HepG2 (cell line): ENCODE measurements around the gene ACOT6. TPM values are rescaled to one million over a fixed set of nuclear protein-coding genes. Genes with fewer than 3 reads are reported as not detected.

ENCODE experiments used
- CAMTA2 ChIP-seq: sonication (generic); formaldehyde crosslinking; IDR thresholded peaks from 2 replicates; pipeline ENCODE4 v1.4.0; 2020; ENCODE audit warnings: mild to moderate bottlenecking, missing genetic modification reagents, borderline replicate concordance
- EEA1 ChIP-seq: sonication (generic); formaldehyde crosslinking; IDR thresholded peaks from 2 replicates; pipeline ENCODE4 v1.5.1; 2020; ENCODE audit warnings: mild to moderate bottlenecking, missing genetic modification reagents, borderline replicate concordance
- ETV6 ChIP-seq: sonication (generic); formaldehyde crosslinking; conservative IDR thresholded peaks from 2 replicates; pipeline ENCODE4 v1.4.0; 2020; ENCODE audit warnings: missing genetic modification reagents
- HNRNPK ChIP-seq: fragments of 200-400 bp; formaldehyde crosslinking; IDR thresholded peaks from 2 replicates; pipeline ENCODE4 v1.6.1; 2018; ENCODE audit warnings: low read length, low read depth, moderate library complexity, mild to moderate bottlenecking; ENCODE audit not compliant: poor library complexity, severe bottlenecking
- NRL ChIP-seq: sonication (generic); formaldehyde crosslinking; IDR thresholded peaks from 2 replicates; pipeline ENCODE4 v1.5.0; 2020; ENCODE audit warnings: missing genetic modification reagents, mild to moderate bottlenecking, moderate library complexity, borderline replicate concordance
- PCBP1 ChIP-seq: fragments of 200-400 bp; formaldehyde crosslinking; IDR thresholded peaks from 2 replicates; pipeline ENCODE4 v1.6.1; 2017; ENCODE audit warnings: mild to moderate bottlenecking, low read depth, low read length, borderline replicate concordance
- RNF219 ChIP-seq: sonication (generic); formaldehyde crosslinking; IDR thresholded peaks from 2 replicates; pipeline ENCODE4 v1.5.0; 2020; ENCODE audit warnings: mild to moderate bottlenecking, missing genetic modification reagents
- SALL2 ChIP-seq: sonication (generic); formaldehyde crosslinking; IDR thresholded peaks from 2 replicates; pipeline ENCODE4 v1.8.1; 2023; ENCODE audit warnings: mild to moderate bottlenecking, missing genetic modification reagents, inconsistent platforms
- SP140L ChIP-seq: sonication (generic); formaldehyde crosslinking; IDR thresholded peaks from 2 replicates; pipeline ENCODE4 v1.4.0; 2020; ENCODE audit warnings: missing genetic modification reagents, borderline replicate concordance
- STAT5B ChIP-seq: sonication (generic); formaldehyde crosslinking; IDR thresholded peaks from 2 replicates; pipeline ENCODE4 v1.4.0; 2020; ENCODE audit warnings: missing genetic modification reagents
- TBX3 ChIP-seq: fragments of 450-650 bp; IDR thresholded peaks from 2 replicates; pipeline ENCODE4 v1.6.1; 2017; ENCODE audit warnings: antibody characterized with exemption, mild to moderate bottlenecking, inconsistent platforms, borderline replicate concordance
- ZKSCAN5 ChIP-seq: sonication (generic); formaldehyde crosslinking; IDR thresholded peaks from 2 replicates; pipeline ENCODE4 v1.5.1; 2020; ENCODE audit warnings: mild to moderate bottlenecking, missing genetic modification reagents
- ZNF121 ChIP-seq: sonication (generic); formaldehyde crosslinking; IDR thresholded peaks from 2 replicates; pipeline ENCODE4 v1.5.0; 2020; ENCODE audit warnings: mild to moderate bottlenecking, missing genetic modification reagents
- ZNF350 ChIP-seq: sonication (generic); formaldehyde crosslinking; IDR thresholded peaks from 2 replicates; pipeline ENCODE4 v1.4.0; 2020; ENCODE audit warnings: mild to moderate bottlenecking, low read depth, missing genetic modification reagents, borderline replicate concordance
- ZNF367 ChIP-seq: sonication (generic); formaldehyde crosslinking; IDR thresholded peaks from 2 replicates; pipeline ENCODE4 v1.4.0; 2020; ENCODE audit warnings: missing genetic modification reagents, borderline replicate concordance
- ZNF543 ChIP-seq: sonication (generic); formaldehyde crosslinking; IDR thresholded peaks from 2 replicates; pipeline ENCODE4 v1.4.0; 2020; ENCODE audit warnings: mild to moderate bottlenecking, missing genetic modification reagents
- ZNF605 ChIP-seq: sonication (generic); formaldehyde crosslinking; IDR thresholded peaks from 2 replicates; pipeline ENCODE4 v1.8.0; 2022; ENCODE audit warnings: mild to moderate bottlenecking, missing genetic modification reagents
- ZNF75D ChIP-seq: sonication (generic); formaldehyde crosslinking; IDR thresholded peaks from 2 replicates; pipeline ENCODE4 v1.8.1; 2023; ENCODE audit warnings: missing genetic modification reagents, mild to moderate bottlenecking, borderline replicate concordance
- ZSCAN20 ChIP-seq: sonication (generic); formaldehyde crosslinking; IDR thresholded peaks from 2 replicates; pipeline ENCODE4 v1.4.0; 2020; ENCODE audit warnings: missing genetic modification reagents, mild to moderate bottlenecking, borderline replicate concordance
- ZSCAN22 ChIP-seq: sonication (generic); formaldehyde crosslinking; IDR thresholded peaks from 2 replicates; pipeline ENCODE4 v1.4.0; 2020; ENCODE audit warnings: mild to moderate bottlenecking, missing genetic modification reagents
- ZSCAN31 ChIP-seq: sonication (generic); formaldehyde crosslinking; IDR thresholded peaks from 2 replicates; pipeline ENCODE4 v1.5.0; 2020; ENCODE audit warnings: low read depth, mild to moderate bottlenecking, missing genetic modification reagents
- polyA plus RNA-seq, 8 experiments: library from polyadenylated mRNA; depleted of rRNA in 3 of 8; stranded (reverse) in 7 of 8; unstranded in 1 of 8; fragments of >200 nt; fragmentation: Illumina TruSeq in 4 of 8; extraction: Trizol in 4 of 8; gene quantifications; 2 replicates each; pipeline versions ENCODE4 v1.2.1 to v1.2.3, GENCODE V29; 2011 to 2016; ENCODE audit warnings: low read depth in 4 of 8, missing spikeins in 1 of 8, mixed read lengths in 1 of 8; ENCODE audit not compliant: insufficient read depth in 1 of 8
- total RNA-seq, 5 experiments: library from RNA; depleted of rRNA; stranded (reverse); fragments of >200 nt; fragmentation: Illumina TruSeq; extraction: Trizol; gene quantifications; 2 replicates each; pipeline ENCODE4 v1.2.3, GENCODE V29; 2016; ENCODE audit warnings: low read depth in 1 of 5
- TF ChIP-seq, protein P1 (sequence below): sonication (generic); formaldehyde crosslinking; conservative IDR thresholded peaks from 2 replicates; pipeline ENCODE4 v1.8.0; 2022; ENCODE audit warnings: mild to moderate bottlenecking, moderate library complexity, missing genetic modification reagents
- TF ChIP-seq, protein P2 (sequence below): sonication (generic); formaldehyde crosslinking; IDR thresholded peaks from 2 replicates; pipeline ENCODE4 v1.5.0; 2020; ENCODE audit warnings: missing genetic modification reagents
- TF ChIP-seq, protein P3 (sequence below): sonication (generic); formaldehyde crosslinking; IDR thresholded peaks from 2 replicates; pipeline ENCODE4 v1.5.0; 2020; ENCODE audit warnings: mild to moderate bottlenecking, low read depth, missing genetic modification reagents, borderline replicate concordance

The ACOT6 gene
- total and polyA plus RNA-seq, 2 of the 13 experiments (the other 11 are each of a cell fraction or from before 2014, with no cell fraction given) = 0.15 to 0.27 TPM

DNA sequence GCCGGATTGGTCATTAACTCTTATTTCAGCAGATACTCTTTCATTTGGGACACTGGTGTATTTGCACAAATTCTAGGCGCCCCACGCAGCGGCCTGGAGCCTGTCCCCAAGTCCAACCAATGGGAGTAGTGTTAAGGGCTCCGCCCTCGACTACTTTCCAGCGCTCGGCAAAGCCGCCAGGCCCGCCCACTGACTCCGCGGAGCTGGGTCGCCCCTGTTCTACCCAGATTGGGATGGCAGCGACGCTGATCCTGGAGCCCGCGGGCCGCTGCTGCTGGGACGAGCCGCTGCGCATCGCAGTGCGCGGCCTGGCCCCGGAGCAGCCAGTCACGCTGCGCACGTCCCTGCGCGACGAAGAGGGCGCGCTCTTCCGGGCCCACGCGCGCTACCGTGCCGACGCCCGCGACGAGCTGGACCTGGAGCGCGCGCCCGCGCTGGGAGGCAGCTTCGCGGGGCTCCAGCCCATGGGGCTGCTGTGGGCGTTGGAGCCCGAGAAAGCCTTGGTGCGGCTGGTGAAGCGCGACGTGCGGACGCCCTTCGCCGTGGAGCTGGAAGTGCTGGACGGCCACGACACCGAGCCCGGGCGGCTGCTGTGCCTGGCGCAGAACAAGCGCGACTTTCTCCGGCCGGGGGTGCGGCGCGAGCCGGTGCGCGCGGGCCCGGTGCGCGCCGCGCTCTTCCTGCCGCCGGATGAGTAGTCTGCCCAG, at the start of gene ACOT6 (continued):
- TF ChIP-seq ZSCAN20 (CRISPR knock-in tag) (peak; percentile 49; the same call in 1 of the 2 replicates), EEA1 (CRISPR knock-in tag) (no peak), TBX3 (no peak), ZNF543 (no peak), PCBP1 (no peak), ZNF350 (no peak), ZNF367 (CRISPR knock-in tag) (no peak), RNF219 (CRISPR knock-in tag) (no peak), NRL (CRISPR knock-in tag) (no peak), CAMTA2 (CRISPR knock-in tag) (no peak), ETV6 (CRISPR knock-in tag) (no peak), ZNF75D (CRISPR knock-in tag) (no peak), ZSCAN22 (no peak), STAT5B (CRISPR knock-in tag) (no peak), ZKSCAN5 (CRISPR knock-in tag) (no peak), ZSCAN31 (CRISPR knock-in tag) (no peak), HNRNPK (no peak), SP140L (no peak), ZNF121 (peak; percentile 20; the same call in 1 of the 2 replicates), SALL2 (0 out of 2 replicates have a peak, but pooled peaks have one; percentile 54), ZNF605 (CRISPR knock-in tag) (no peak)
- TF ChIP-seq, protein P1, sequence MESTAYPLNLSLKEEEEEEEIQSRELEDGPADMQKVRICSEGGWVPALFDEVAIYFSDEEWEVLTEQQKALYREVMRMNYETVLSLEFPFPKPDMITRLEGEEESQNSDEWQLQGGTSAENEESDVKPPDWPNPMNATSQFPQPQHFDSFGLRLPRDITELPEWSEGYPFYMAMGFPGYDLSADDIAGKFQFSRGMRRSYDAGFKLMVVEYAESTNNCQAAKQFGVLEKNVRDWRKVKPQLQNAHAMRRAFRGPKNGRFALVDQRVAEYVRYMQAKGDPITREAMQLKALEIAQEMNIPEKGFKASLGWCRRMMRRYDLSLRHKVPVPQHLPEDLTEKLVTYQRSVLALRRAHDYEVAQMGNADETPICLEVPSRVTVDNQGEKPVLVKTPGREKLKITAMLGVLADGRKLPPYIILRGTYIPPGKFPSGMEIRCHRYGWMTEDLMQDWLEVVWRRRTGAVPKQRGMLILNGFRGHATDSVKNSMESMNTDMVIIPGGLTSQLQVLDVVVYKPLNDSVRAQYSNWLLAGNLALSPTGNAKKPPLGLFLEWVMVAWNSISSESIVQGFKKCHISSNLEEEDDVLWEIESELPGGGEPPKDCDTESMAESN (CRISPR knock-in tag) = peak; percentile 43; the same call in 1 of the 2 replicates
- TF ChIP-seq, protein P2, sequence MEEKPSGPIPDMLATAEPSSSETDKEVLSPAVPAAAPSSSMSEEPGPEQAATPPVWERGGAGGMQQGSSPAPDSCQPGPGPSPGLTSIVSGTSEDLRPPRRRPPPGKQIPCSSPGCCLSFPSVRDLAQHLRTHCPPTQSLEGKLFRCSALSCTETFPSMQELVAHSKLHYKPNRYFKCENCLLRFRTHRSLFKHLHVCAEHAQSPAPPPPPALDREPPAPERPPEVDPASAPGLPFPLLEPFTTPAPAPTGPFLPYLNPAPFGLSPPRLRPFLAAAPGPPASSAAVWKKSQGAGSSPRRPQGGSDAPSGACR = no peak
- TF ChIP-seq, protein P3, sequence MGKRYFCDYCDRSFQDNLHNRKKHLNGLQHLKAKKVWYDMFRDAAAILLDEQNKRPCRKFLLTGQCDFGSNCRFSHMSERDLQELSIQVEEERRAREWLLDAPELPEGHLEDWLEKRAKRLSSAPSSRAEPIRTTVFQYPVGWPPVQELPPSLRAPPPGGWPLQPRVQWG = no peak
